ENCODE measurements around the gene GINS2.

Gene GINS2

DNA sequence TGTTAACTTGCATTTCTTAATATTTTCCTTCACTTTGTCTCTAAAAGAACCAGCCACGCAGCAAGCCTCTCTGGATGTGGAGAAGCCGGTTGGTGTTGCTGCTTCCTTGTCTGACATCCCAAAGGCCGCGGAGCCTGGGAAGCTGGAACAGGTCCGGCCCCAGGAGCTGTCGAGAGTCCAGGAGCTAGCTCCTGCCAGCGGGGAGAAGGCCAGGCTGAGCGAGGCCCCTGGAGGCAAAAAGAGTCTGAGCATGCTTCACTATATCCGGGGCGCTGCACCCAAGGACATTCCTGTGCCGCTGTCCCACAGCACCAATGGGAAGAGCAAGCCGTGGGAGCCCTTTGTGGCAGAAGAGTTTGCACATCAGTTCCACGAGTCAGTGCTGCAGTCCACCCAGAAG is 22.8 kb downstream of the GINS2 start:
- no peak for FAIRE-seq

DNA sequence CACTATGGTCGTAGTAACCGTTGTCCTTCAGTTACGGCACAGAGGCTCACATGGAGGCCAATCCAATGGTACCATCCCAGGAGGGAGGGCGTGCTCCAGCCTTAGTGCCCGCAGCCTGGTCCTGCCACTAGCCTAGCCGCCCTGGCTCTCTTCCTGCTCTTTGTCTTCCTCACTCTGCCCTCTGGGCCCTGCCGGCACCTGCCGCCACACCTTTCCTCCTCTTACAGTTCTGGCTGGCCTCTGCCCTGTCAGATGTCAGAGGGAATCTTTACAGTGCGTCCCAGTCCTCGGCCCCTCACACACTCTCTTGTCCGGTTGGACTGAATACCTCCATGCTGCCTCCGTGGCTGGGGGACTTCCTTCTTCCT is 23.4 kb downstream of the GINS2 start:
- FAIRE-seq, result no peak

DNA sequence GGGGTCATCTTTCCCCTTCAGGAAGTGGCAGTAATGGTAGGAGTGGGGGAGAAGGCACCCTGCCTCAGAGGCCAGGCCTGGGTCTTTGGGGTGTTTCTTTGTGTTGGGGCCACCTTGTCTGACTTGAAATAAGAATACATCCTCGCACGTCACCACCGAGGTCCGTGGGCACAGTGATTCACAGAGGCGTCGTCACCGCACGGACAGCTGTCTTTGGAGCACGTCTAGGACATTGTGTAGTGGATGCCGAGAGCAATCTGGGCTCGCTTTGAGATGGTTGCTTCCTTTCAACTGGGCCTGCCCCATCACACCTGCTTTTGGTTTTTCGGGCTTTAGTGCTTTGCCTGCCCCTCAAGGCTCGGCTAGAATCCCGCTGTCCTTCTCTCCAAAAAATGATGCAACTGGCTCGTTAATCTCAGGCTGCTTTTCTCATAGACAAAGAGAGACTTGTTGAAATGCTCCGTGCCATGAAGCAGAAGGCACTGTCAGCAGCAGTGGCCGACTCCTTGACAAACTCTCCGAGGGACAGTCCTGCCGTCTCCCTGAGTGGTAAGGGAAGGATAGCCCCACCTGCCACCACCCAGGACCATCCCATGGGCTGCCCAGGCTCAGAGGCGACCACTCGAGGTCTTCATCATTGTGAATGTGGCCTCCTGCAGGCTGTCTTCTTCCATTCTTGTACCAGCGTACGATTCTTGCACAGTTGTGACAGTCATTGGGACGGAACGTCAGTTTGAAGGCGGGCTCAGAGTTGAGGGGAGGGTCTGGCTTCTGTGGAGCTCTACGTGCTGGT is 24.0 kb downstream of the GINS2 start:
- no peak for FAIRE-seq

DNA sequence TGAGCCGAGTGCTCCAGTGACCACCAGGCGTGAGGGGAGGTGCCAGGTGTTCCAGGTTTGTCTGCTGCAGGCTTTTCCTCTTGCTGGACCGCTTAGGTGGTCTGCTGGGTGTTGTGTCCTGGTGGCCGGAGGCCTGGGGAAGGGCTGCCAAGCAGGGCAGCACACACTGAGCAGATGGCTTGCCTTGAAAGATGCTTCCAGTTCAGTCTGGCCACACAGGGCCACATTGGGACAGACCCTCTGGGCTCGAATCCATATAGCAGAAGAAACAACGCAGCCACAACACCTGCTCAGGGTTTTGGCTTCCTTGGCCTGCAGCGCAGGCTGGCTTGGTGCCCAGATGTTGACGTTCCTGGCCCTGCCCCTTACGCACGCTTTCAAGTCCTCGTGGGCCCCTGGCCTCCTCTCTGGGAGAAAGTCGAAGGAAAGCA is 24.8 kb downstream of the GINS2 start:
- FAIRE-seq, result no peak

DNA sequence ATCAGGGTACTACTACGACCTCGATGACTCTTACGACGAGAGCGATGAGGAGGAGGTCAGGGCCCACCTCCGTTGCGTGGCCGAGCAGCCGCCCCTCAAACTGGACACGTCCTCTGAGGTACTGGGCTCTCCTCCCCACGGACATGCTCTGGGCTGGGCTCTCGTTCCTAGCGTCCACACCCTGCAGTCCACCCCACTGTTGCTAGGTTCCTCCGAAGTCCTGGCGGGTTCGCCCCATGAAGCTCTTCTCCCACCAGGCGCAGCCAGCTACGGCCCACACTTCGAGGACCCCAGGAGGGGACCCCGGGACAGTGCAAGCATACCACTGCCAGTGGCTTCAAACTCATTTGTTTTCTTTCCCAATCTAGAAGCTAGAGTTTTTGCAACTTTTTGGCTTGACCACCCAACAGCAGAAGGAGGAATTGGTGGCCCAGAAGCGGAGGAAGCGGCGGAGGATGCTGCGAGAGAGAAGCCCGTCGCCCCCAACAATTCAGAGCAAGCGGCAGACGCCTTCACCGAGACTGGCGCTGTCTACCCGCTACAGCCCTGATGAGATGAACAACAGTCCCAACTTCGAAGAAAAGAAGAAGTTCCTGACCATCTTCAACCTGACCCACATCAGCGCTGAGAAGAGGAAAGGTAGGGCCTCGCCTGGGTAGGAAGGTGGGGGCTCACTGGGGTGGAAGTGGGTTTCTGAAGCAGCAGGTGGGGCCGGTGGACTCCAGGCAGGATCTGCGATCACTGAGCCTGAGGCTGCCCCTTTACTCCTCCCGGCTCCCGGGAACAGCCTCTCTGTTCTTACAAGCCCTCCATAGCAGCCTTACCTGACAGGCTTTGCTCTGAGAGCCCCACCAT is 25.6 kb downstream of the GINS2 start:
- no peak for FAIRE-seq

DNA sequence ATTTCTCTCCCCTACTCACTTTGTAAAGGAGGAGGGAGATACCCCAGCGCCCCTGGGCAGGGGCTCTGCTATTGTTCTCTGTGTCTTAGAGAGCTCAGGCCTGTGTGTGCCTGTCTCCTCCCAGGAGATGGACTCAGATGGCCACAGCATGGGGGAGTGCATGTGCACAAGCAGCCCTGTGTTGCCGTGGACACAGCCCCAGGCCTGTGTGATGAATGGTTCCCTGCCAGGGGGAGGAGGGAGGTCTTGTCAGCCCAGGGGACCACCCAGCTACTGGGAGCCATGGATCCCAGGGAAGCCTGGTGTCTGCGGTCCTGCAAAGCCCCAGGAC is 26.3 kb downstream of the GINS2 start:
- FAIRE-seq, result no peak

DNA sequence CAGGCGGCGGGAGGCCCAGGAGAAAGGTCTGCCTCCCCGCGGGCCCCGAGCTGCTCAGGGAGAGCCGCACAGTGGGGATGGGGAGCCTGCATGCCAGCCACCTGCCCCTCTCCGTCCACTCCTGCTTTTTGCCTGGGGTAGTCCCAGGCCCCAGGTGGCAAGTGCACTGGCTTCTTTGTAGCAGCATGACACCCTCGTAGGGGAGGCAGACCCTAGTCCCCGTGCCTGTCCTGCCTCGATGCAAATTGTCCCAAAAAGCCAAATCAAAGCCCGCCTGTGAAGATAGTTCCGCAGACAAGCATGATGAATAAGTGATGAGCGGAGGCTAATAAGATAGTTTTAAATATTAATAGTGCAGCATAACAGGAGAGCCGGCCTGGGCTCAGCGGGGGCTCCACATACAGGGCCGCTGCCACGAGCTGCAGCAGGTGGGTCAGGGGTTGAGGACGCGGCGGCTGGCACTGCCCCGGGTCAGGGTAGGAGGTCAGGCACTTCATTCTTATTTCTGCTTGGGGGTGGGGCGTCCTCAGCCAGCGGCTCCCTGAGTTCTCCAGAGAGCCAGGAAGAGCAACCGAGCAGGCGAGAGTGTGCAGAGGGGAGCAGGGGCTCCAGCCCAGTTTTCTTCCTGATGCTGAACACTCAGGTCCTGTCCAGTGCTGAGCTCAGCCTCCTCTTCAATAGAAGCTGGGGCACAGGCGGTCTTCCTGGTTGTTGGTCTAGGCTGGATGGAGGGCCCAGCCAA is 26.8 kb downstream of the GINS2 start:
- no peak for FAIRE-seq

DNA sequence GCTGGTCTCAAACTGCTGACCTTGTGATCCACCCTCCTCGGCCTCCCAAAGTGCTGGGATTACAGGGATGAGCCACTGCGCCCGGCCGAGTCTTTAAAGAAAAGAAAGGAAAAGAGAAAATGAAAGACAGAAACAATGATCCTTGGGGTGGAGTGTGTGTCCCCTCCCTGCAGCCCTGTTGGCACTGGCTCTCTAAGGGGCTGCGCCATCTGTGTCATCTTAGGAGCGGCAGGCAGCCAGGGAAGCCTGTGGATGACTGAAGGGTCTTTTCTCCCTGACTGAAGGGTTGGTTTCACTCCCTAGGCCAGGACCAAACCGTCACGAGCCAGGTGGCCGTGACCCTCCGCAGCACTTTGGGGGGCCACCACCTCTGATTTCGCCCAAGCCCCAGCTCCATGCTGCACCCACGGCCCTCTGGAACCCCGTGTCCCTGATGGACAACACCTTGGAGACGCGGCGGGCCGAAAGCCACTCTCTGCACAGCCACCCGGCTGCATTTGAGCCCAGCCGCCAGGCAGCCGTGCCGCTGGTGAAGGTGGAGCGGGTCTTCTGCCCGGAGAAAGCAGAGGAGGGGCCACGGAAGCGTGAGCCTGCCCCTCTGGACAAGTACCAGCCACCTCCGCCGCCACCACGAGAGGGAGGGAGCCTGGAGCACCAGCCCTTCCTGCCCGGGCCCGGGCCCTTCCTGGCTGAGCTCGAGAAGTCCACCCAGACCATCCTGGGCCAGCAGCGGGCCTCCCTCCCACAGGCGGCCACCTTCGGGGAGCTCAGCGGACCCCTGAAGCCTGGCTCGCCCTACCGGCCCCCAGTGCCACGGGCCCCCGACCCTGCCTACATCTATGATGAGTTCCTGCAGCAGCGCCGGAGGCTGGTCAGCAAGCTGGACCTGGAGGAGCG is 27.7 kb downstream of the GINS2 start:
- FAIRE-seq, result no peak

DNA sequence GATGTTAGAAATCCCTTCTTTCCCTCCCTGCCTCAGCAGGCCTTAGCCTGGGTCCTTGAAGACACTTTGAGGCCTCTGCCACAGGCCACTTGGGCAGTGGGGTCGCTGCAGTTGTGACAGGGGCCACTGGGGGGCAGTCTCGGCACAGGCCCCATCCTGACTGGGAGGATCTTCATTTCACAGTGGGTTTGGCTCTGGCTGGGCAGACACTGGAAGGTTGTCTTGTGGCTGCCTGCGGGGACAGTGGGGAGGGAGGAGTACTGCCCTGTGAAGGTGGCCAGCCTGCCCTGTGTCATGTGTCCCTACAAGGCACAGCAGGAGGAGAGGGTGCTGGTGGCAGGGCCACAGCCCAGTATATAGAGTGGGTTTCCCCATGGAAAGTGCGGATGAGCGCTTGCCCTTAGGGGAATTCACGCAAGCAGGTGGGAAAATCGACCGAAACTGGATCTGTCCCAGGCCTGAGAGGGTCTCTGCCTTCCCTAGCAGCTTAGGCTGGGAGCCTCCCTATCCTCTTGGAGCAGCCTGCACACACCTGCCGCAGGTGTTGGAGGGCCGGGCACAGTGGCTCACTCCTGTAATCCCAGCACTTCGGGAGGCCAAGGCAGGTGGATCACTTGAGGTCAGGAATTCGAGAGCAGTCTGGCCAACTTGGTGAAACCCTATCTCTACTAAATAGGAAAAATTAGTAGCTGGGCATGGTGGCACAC is 28.8 kb downstream of the GINS2 start:
- no peak for FAIRE-seq

DNA sequence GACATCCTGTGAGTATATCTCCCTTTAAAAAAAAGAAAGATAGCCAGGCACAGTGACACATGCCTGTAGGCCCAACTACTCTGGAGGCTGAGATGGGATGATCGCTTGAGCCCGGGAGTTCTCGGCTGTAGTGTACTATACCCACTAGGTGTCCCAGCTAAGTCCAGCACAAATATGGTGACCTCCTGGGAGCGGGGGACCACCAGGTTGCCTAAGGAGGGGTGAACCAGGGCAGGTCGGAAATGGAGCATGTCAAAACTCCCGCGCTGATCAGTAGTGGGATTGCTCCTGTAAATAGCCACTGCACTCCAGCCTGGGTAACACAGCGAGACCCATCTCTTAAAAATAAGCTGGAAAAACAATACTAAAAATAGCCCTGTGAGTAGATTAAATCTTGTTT is 29.4 kb downstream of the GINS2 start:
- no peak for FAIRE-seq

DNA sequence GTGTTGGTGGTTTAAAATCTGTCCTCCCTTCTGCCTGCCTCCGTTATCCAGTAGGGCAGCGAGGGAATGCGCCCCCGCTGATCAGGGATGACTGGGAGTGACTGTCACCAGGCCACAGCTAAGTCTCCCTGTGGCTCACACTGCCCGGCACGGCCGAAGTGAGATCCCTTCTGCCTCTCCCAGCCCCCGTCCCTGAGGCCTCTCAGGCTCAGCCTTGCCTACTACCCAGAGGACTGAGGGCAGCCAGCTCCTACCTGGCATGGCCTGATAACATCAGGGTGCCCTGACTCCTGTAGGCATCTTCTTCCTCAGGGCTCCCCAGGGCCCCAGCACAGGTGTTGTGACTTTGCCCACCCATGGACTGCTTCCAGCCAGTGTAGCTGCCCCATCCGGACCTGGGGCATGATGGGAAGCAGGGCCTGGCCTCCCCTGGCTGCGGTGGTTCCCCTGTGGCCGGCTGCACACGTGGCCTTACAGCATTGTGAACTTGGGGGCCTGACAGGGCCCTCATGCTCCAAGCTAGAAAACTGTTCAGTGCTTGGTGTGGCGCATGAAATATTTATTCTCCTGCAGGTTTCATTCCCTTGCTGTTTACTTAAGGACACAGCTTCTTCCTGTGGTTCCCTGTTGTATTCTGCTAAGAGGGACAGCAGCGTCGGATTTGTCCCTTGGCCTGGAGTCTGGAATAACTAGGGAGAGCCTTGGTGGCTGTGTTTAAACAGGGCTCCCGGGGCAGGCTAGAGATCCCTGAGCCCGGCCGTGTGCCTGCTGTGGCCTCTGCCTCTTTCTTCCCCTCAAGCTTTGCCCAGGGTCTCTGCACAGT is 30.0 kb downstream of the GINS2 start:
- FAIRE-seq, result no peak

DNA sequence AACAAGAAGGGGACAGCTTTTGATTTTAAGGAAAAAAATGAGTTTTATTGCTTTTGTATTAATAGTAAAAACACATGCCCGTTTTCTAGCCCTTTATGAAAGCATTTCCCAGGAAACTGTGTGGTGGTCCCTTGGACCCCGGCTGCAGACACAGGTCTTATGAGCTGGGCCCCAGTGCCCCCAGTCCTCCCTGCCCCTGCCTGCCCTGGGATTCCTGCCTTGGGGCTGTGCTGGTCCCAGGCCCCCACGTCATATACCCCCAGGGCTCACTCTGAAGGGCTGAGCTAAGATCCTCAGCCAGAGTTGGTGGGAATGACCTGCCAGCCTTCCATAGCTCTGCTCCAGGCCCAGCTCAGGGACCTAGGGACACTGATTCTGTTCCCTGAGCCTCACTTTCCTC is 30.8 kb downstream of the GINS2 start:
- FAIRE-seq, result no peak

DNA sequence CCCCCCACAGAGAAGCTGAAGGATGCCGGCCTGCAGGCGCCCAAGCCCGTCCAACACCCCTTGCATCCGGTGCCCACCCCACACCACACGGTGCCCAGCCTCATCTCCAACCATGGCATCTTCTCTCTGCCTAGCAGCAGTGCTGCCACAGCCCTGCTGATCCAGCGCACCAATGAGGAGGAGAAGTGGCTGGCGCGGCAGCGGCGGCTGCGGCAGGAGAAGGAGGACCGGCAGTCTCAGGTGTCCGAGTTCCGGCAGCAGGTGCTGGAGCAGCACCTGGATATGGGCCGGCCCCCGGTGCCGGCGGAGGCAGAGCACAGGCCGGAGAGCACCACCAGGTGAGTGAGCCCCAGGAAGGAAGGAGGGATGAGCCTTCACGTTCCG is 31.5 kb downstream of the GINS2 start:
- FAIRE-seq, result no peak

DNA sequence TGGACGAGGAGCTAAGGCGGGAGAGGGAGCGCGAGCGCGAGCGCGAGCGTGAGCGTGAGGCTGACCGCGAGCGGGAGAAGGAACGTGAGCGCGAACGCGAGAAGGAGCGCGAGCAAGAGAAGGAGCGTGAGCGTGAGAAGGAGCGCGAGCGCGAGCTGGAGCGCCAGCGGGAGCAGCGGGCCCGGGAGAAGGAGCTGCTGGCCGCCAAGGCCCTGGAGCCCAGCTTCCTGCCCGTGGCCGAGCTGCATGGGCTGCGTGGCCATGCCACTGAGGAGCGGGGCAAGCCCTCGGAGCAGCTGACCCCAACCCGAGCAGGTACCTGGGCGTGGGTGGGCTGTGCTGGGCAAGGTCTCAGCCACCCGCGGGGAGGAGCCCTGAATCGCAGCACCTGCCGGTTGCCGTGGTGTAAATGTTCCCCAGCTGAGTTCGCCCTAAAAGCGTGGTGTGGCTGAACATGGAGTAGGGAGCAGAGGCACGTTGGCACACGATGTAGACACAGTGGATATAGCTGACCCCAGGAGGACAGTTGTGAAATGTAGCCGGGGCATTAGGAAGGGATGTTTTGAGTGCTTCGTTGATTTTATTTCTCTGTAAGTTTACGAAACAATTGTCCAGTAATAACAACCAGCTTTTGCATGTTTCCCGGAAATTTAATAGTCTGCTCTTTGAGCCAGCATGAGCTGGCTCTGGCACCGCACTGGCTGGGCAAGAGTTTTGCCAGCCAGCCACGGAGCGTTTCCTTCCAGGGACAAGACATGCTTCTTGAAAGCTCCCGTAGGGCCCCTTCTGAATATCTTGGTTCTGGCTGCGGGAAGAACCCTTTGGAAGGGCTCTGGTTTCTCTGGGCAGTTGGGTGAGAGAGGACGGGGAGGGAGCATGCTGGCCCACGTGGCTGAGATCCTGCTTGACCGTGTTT is 32.1 kb downstream of the GINS2 start:
- no peak for FAIRE-seq

DNA sequence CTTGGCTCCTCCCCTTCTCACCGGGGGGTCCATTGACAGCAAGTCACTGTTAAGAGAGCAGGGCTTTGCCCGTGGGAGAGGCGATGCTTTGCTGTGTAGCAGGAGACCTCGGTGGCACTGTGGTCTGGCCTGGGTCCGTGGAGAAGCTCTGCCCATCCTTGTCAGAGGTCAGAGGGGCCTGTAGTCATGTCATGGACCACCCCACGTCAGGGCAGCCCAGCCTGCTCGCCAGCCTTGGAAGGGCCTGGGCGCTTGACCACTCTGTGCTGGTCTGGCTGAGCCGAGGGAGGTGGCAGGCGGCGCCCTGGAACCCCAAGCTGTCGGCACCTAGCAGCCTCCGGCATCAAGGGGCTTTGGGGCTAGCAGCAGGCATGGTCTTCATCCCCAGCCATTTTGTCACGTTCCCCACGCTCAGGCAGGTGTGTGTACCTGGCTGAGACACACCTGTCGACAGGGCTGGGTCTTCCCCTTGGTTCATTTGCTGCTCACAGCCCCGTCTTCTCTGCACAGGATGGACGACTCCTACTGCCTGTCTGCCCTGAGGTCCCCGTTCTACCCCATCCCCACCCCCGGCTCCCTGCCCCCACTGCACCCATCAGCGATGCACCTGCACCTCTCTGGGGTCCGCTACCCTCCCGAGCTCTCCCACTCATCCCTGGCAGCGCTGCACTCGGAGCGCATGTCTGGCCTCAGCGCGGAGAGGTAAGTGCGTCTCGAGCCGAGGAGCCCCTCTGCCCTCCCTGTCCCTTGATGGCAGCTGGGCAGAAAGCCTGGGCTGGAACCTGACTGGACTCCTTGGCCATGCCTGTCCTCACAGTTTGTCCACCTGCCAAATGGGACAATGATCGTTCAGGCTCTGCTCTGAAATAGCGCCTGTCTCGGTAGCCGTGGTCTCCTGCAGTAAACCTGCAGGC is 33.3 kb downstream of the GINS2 start:
- FAIRE-seq, result no peak

DNA sequence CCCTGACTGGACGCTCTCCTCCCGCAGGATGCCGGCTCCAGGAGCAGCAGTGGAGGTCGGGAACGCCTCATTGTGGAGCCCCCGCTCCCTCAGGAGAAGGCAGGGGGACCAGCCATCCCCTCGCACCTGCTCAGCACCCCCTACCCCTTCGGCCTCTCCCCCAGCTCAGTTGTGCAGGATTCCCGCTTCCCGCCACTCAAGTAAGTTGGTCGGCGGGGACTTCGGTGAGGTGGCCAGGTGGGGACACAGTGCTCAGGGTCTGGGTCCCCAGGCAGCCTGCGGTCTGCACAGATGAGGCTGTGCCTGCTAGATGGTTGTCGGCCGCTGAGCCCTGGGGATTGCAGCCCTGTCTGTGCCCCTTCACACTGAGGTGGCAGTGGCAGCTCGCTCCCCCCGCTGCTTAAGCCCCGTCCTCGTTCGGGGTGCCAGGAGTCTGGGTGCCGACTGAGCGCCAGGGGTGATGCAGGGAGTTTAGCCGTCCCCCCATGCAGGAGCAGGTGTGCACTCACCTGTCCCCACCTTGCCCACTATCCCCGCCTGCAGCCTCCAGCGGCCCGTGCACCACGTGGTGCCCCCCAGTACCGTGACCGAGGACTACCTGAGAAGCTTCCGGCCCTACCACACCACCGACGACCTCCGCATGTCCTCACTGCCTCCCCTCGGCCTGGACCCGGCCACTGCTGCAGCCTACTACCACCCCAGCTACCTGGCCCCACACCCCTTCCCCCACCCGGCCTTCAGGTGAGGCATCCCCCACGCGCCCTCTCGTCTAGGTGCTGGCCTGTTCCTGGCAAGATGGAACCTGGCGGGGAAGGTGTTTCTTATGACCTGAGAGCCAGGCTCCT is 34.3 kb downstream of the GINS2 start:
- FAIRE-seq, result no peak

DNA sequence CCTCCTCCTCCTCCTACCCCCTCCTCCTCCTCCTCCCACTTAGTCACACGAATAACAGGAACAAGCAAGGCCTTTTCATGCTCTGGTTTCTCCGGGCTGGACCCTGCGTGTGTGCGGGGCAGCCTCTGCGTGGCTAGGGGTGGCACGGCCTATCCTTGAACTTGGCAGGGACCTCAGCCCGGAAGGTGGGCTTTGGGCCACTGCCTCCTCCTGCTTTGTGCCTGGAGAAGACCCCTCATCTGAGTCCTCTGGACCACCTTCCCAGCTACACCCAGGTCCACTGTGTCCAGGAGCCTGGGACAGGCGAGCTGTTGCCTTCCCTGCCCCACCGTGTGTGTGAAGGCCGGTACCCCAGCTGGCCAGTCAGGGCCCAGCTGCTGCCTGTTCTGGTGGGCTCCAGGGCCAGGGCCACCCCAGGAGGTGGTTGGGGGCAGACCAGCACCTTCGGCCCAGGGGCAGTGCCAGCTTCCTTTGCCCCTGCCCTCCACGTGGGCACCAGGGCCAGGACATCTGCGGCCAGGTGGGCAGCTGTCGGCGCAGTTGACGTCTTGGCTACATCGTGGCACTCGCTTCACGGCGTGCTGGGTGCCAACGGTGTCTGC is 35.4 kb downstream of the GINS2 start:
- FAIRE-seq, result no peak
